ENCODE measurements around the gene VCP. TPM values are rescaled to one million over a fixed set of nuclear protein-coding genes. Genes with fewer than 3 reads are reported as not detected.
"Not testable (repeated sequence)": the region's sequence is repeated elsewhere in the genome, so short reads cannot be mapped to it uniquely, and the experiment has no call there.

VCP gene

GRCh38 chr9:35029241-35029640 is 43.2 kb downstream of the VCP start:
- Histone ChIP-seq H3K9ac (ENCODE audit: low read depth, low read length) (no peak overlapping the region), H3K27me3 (ENCODE audit: control insufficient read depth, insufficient read depth, low read length) (no peaks in the 10 kb centered on the region), H3K4me2 (ENCODE audit: low read length) (no peak overlapping the region), H3K4me3 (ENCODE audit: low read length) (no peak overlapping the region), H3K4me1 (ENCODE audit: control insufficient read depth, insufficient read depth, low read length) (peaks cover 15% of the 10 kb centered on the region), H3K36me3 (ENCODE audit: insufficient read depth, low read length) (peaks cover 2% of the 10 kb centered on the region), H3K9me3 (replicated peaks; ENCODE audit: low read length) (no peaks in the 10 kb centered on the region)

- Histone ChIP-seq H3K27me3 (ENCODE audit: control insufficient read depth, insufficient read depth, low read length) (no peaks in the 10 kb centered on the region), H3K4me2 (ENCODE audit: low read length) (no peak overlapping the region), H3K9ac (ENCODE audit: low read depth, low read length) (no peak overlapping the region), H3K4me3 (ENCODE audit: low read length) (no peak overlapping the region), H3K9me3 (replicated peaks; ENCODE audit: low read length) (no peaks in the 10 kb centered on the region), H3K4me1 (ENCODE audit: control insufficient read depth, insufficient read depth, low read length) (peaks cover 15% of the 10 kb centered on the region), H3K36me3 (ENCODE audit: insufficient read depth, low read length) (peaks cover 4% of the 10 kb centered on the region)
Measured at GRCh38 chr9:35028341-35028740, 44.1 kb downstream of the VCP start.

GRCh38 chr9:35027860-35028259 is 44.6 kb downstream of the VCP start:
- Histone ChIP-seq H3K4me3 (ENCODE audit: low read length) (no peak overlapping the region), H3K27me3 (ENCODE audit: control insufficient read depth, insufficient read depth, low read length) (no peaks in the 10 kb centered on the region), H3K4me1 (ENCODE audit: control insufficient read depth, insufficient read depth, low read length) (peaks cover 15% of the 10 kb centered on the region), H3K4me2 (ENCODE audit: low read length) (no peak overlapping the region), H3K9me3 (replicated peaks; ENCODE audit: low read length) (no peaks in the 10 kb centered on the region), H3K36me3 (ENCODE audit: insufficient read depth, low read length) (peaks cover 3% of the 10 kb centered on the region), H3K9ac (ENCODE audit: low read depth, low read length) (no peak overlapping the region)

GRCh38 chr9:35027374-35027773 is 45.1 kb downstream of the VCP start:
- no peaks in the 10 kb centered on the region for H3K27me3 ChIP-seq (ENCODE audit: control insufficient read depth, insufficient read depth, low read length)
- H3K4me1 ChIP-seq (ENCODE audit: control insufficient read depth, insufficient read depth, low read length): peaks cover 15% of the 10 kb centered on the region
- H3K9me3 ChIP-seq (replicated peaks; ENCODE audit: low read length): no peaks in the 10 kb centered on the region
- no peak overlapping the region for H3K9ac ChIP-seq (ENCODE audit: low read depth, low read length)
- H3K36me3 ChIP-seq (ENCODE audit: insufficient read depth, low read length): peaks cover 2% of the 10 kb centered on the region
- H3K4me3 ChIP-seq (ENCODE audit: low read length): no peak overlapping the region
- no peak overlapping the region for H3K4me2 ChIP-seq (ENCODE audit: low read length)

- Histone ChIP-seq H3K4me2 (ENCODE audit: low read length) (no peak overlapping the region), H3K9ac (ENCODE audit: low read depth, low read length) (no peak overlapping the region), H3K27me3 (ENCODE audit: control insufficient read depth, insufficient read depth, low read length) (no peaks in the 10 kb centered on the region), H3K9me3 (replicated peaks; ENCODE audit: low read length) (no peaks in the 10 kb centered on the region), H3K4me1 (ENCODE audit: control insufficient read depth, insufficient read depth, low read length) (peaks cover 15% of the 10 kb centered on the region), H3K36me3 (ENCODE audit: insufficient read depth, low read length) (peaks cover 2% of the 10 kb centered on the region), H3K4me3 (ENCODE audit: low read length) (no peak overlapping the region)
Measured at GRCh38 chr9:35026671-35027070, 45.8 kb downstream of the VCP start.

GRCh38 chr9:35023443-35023842 is 49.0 kb downstream of the VCP start:
- H3K27me3 ChIP-seq (ENCODE audit: control insufficient read depth, insufficient read depth, low read length); H3K9me3 ChIP-seq (replicated peaks; ENCODE audit: low read length); H3K4me3 ChIP-seq (ENCODE audit: low read length); H3K4me2 ChIP-seq (ENCODE audit: low read length); H3K36me3 ChIP-seq (ENCODE audit: insufficient read depth, low read length); H3K9ac ChIP-seq (ENCODE audit: low read depth, low read length): not testable (repeated sequence)
- peaks cover 15% of the 10 kb centered on the region for H3K4me1 ChIP-seq (ENCODE audit: control insufficient read depth, insufficient read depth, low read length)

- Histone ChIP-seq H3K36me3 (ENCODE audit: insufficient read depth, low read length) (peaks cover 31% of the 10 kb centered on the region), H3K4me2 (ENCODE audit: low read length) (no peak overlapping the region), H3K27me3 (ENCODE audit: control insufficient read depth, insufficient read depth, low read length) (no peaks in the 10 kb centered on the region), H3K4me3 (ENCODE audit: low read length) (no peak overlapping the region), H3K4me1 (ENCODE audit: control insufficient read depth, insufficient read depth, low read length) (no peaks in the 10 kb centered on the region), H3K9me3 (replicated peaks; ENCODE audit: low read length) (peaks cover 4% of the 10 kb centered on the region), H3K9ac (ENCODE audit: low read depth, low read length) (no peak overlapping the region)
Measured at GRCh38 chr9:35014517-35014916, 57.9 kb downstream of the VCP start.

- no peak overlapping the region for H3K4me3 ChIP-seq (ENCODE audit: low read length)
- H3K9me3 ChIP-seq (replicated peaks; ENCODE audit: low read length): peaks cover 4% of the 10 kb centered on the region
- peaks cover 32% of the 10 kb centered on the region for H3K36me3 ChIP-seq (ENCODE audit: insufficient read depth, low read length)
- no peak overlapping the region for H3K9ac ChIP-seq (ENCODE audit: low read depth, low read length)
- no peaks in the 10 kb centered on the region for H3K27me3 ChIP-seq (ENCODE audit: control insufficient read depth, insufficient read depth, low read length)
- no peak overlapping the region for H3K4me2 ChIP-seq (ENCODE audit: low read length)
- no peaks in the 10 kb centered on the region for H3K4me1 ChIP-seq (ENCODE audit: control insufficient read depth, insufficient read depth, low read length)
Measured at GRCh38 chr9:35010351-35010958, 62.0 kb downstream of the VCP start.

Small RNAs within 50 kb of the gene (small RNA-seq; reads per million reads assigned to genes)
- not detected for gene RN7SL338P

Data from skeletal muscle satellite cell (primary cell).